HFFc6 (cell line): ENCODE results near the gene TBXAS1. TPM values are rescaled to one million over a fixed set of nuclear protein-coding genes. Genes with fewer than 3 reads are reported as not detected.

Experiments used
- DNase-seq: peaks from one replicate; pipeline ENCODE4 v3.0.0-alpha.2; 2018
- H3K27ac Mint-ChIP-seq: 2 replicates; pipeline ENCODE4 v1.8.0; 2020; ENCODE audit warnings: mild to moderate bottlenecking, mixed read lengths
- H3K27me3 Mint-ChIP-seq: 2 replicates; pipeline ENCODE4 v1.8.0; 2021; ENCODE audit warnings: mild to moderate bottlenecking, moderate library complexity, mixed read lengths; ENCODE audit not compliant: insufficient read depth
- H3K36me3 Mint-ChIP-seq: 2 replicates; pipeline ENCODE4 v1.8.0; 2021; ENCODE audit warnings: low read depth, mixed read lengths
- H3K4me1 Mint-ChIP-seq: 2 replicates; pipeline ENCODE4 v1.8.0; 2020; ENCODE audit warnings: low read depth, mixed read lengths
- H3K4me3 Mint-ChIP-seq: 2 replicates; pipeline ENCODE4 v1.8.0; 2020; ENCODE audit warnings: mild to moderate bottlenecking, moderate library complexity, mixed read lengths
- H3K9me3 Mint-ChIP-seq: 2 replicates; pipeline ENCODE4 v1.8.0; 2020; ENCODE audit warnings: mild to moderate bottlenecking, mixed read lengths
- CTCF ChIP-seq: fragments of 200-600 bp; sonication (generic); IDR thresholded peaks from 2 replicates; pipeline ENCODE4 v1.5.0; 2021; ENCODE audit warnings: antibody characterized with exemption, mild to moderate bottlenecking
- total RNA-seq, 6 experiments: library from RNA; stranded (reverse); fragmentation: NEBNext Ultra II Directional; extraction: Animal tissue kit (Norgen Biotek cat#: 25700); gene quantifications; 2 replicates in 1 of 6; 3 replicates in 5 of 6; pipeline ENCODE4 v1.2.3, GENCODE V29; 2021

TBXAS1 gene
- total RNA-seq, 6 experiments from 2014 or later = 0.47 to 1.8 (median 1.0) TPM

- no peak overlapping the region for H3K4me3 Mint-ChIP-seq
- H3K4me1 Mint-ChIP-seq = no peaks in the 10 kb centered on the region
- TF ChIP-seq CTCF = no peak
- H3K9me3 Mint-ChIP-seq = no peaks in the 10 kb centered on the region
- peaks cover 54% of the 10 kb centered on the region for H3K27me3 Mint-ChIP-seq
- no peaks in the 10 kb centered on the region for H3K36me3 Mint-ChIP-seq
- H3K27ac Mint-ChIP-seq = no peak overlapping the region
- DNase-seq = no peak
Measured at GRCh38 chr7:139958599-139959284, 129.7 kb downstream of the TBXAS1 start.

GRCh38 chr7:139959285-139959628 lies 130.2 kb downstream of the TBXAS1 start:
- TF ChIP-seq CTCF = no peak
- Mint-ChIP-seq H3K27me3 (peaks cover 58% of the 10 kb centered on the region), H3K9me3 (no peaks in the 10 kb centered on the region), H3K4me1 (no peaks in the 10 kb centered on the region), H3K36me3 (no peaks in the 10 kb centered on the region), H3K4me3 (no peak overlapping the region), H3K27ac (no peak overlapping the region)
- no peak for DNase-seq

- Mint-ChIP-seq H3K4me3 (no peak overlapping the region), H3K9me3 (no peaks in the 10 kb centered on the region), H3K4me1 (no peaks in the 10 kb centered on the region), H3K27me3 (peaks cover 59% of the 10 kb centered on the region), H3K27ac (no peak overlapping the region), H3K36me3 (no peaks in the 10 kb centered on the region)
- no peak for DNase-seq
- no peak for TF ChIP-seq CTCF
Measured at GRCh38 chr7:139959718-139960117, 130.7 kb downstream of the TBXAS1 start.

- no peak for TF ChIP-seq CTCF
- H3K9me3 Mint-ChIP-seq = no peaks in the 10 kb centered on the region
- no peaks in the 10 kb centered on the region for H3K4me1 Mint-ChIP-seq
- H3K27me3 Mint-ChIP-seq = peaks cover 60% of the 10 kb centered on the region
- DNase-seq = no peak
- no peaks in the 10 kb centered on the region for H3K36me3 Mint-ChIP-seq
- H3K4me3 Mint-ChIP-seq = no peak overlapping the region
- no peak overlapping the region for H3K27ac Mint-ChIP-seq
Measured at GRCh38 chr7:139960157-139960556, 131.1 kb downstream of the TBXAS1 start.

- Mint-ChIP-seq H3K27ac (no peak overlapping the region), H3K9me3 (no peaks in the 10 kb centered on the region), H3K36me3 (no peaks in the 10 kb centered on the region), H3K27me3 (peaks cover 52% of the 10 kb centered on the region), H3K4me1 (no peaks in the 10 kb centered on the region), H3K4me3 (no peak overlapping the region)
- DNase-seq = no peak
- no peak for TF ChIP-seq CTCF
Measured at GRCh38 chr7:139965942-139966628, 137.0 kb downstream of the TBXAS1 start.
